GM19035 (cell line): Measurements from ENCODE around the gene PTPN4.
"Not testable (repeated sequence)": the region's sequence is repeated elsewhere in the genome, so short reads cannot be mapped to it uniquely, and the experiment has no call there.

ENCODE experiments used
- ATAC-seq: cut with Tn5 transposase; IDR thresholded peaks from one replicate; pipeline ENCODE4 v1.9.1; 2021; ENCODE audit not compliant: unreplicated experiment

The PTPN4 gene

DNA sequence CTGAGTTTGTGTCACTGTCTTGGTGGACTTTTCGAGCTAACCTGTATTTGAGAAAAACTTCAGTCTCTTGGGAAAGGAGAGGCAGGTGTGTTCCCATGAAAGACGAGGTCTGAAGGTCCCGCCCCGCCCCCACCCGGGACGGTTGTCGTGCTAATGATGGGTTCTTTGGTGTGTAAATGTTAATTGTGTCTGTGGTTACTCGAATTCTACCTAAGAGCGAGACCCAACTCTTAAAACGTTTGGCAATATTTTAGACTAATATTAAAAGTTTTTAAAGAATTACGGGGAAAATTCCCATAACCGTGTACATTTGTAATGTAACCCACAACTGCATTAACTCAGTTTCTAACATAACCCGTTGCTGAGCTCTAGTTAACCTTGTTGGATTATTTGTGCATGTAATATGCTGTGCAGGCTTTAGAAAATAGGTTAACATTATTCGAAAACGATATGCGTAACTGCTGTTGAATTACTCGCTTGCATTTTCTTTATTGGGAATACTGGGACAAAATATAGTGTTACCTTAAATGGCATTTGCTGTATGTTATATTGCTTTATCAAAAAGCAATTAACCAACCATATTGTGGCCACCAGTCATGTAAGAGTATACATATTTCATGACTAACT is 254.0 kb downstream of the PTPN4 start:
- ATAC-seq: no peak

- ATAC-seq: no peak
Observed at GRCh38 chr2:120014226-120014980, 254.7 kb downstream of the PTPN4 start.

GRCh38 chr2:120016800-120017199 is 257.1 kb downstream of the PTPN4 start:
- no peak for ATAC-seq

DNA sequence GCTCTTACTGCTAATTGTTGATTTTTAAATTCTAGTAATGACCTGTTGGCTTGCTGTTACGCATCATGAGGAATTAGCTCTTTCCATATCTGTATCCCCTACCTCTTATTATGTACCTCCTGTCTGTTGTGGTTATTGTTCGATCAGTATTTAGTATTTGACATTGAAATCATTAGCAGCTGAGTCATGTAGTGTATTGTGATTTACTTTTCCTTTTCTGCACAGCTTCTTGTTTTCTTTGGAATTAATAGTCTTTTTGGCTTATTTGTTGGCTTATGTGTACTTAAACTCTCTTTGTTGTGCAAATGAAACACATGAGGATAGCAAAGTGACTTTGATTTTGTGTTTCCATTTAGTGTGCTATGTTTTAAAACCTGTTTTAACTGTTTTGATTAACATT is 257.5 kb downstream of the PTPN4 start:
- no peak for ATAC-seq

GRCh38 chr2:120018549-120018948 is 258.8 kb downstream of the PTPN4 start:
- ATAC-seq: no peak

DNA sequence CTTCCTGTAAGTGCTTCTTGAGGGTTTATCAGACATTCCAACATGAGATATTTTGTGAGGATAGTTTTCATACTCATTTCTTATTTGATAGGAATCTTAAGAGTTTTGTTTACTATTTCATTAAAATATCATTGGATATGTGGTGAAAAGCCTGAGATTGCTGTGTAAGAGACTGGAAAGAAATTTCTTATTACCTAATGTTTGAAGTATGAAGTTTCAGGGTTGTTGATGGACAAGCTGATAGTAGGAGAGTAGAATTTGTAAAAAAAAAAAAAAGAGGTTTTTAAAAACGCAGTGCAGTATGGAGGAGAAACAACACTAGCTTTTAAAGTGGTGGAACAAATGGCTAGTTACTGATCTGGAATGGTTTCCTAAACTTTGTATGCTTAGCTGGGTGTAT is 260.8 kb downstream of the PTPN4 start:
- no peak for ATAC-seq

- not testable (repeated sequence) for ATAC-seq
Observed at GRCh38 chr2:120022505-120022904, 262.8 kb downstream of the PTPN4 start.

GRCh38 chr2:120026890-120027289 is 267.2 kb downstream of the PTPN4 start:
- no peak for ATAC-seq

GRCh38 chr2:120028795-120029194 is 269.1 kb downstream of the PTPN4 start:
- ATAC-seq: no peak

DNA sequence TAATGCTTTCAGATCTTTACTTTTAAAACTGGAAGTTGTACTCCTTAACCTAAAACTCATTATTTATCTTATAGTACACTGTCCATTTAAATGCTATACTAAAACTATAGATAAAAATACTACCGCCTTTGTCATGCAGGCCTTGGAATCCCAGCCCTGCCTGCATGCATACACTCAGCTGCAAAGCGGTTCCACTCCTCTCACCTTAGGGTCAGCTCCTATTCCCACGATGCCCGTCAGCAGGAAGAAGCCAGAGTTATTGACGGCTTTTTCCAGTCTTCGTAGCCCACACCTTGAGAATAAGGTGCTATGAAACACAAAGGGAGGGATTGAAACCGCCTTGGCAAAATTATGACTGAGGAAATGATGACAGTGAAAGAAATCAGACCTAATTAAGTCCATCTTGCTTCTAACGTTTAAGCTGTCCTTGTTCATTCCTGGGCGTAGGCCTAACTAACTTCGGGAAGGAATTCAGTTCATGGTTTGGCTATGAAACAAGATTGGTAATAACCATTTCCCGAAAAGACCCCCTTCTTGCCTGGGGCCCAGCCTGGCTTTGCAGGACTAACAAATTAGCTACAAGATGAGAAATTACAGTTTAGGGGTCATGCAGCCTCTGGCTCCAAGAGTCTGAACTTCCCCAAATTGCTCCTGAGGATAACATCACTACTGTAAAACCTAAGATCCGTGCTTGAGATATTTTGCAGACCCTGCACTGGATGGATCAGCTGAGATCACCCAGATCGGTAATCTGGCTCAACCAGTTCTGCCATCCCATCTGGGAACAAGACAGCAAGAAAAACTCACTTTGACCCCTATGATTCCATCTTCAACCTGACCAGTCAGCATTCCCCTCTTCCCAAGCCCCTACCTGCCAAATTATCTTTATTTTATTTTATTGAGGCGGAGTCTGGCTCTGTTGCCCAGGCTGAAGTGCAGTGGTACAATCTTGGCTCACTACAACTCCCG is 270.2 kb downstream of the PTPN4 start:
- ATAC-seq: no peak

DNA sequence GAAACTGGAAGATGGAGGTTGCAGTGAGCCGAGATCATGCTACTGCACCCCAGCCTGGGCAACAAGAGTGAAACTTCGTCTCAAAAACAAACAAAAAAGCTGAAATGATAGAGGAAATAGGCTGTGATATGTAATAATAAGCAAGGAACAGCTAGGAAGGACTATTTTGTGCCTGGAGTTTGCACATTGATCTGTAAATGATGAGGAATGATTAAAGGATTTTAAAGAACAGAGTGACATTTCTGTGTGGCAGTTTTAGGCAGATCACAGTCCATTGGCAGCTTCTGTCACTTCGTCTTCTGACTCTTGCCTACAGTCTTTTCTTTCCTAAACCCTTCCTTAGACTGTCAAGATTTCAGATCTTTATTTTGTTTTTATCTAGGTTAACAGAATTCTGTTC is 272.6 kb downstream of the PTPN4 start:
- ATAC-seq: no peak
